K562 (cell line): Measurements from ENCODE around the gene VWA3B. TPM values are rescaled to one million over a fixed set of nuclear protein-coding genes. Genes with fewer than 3 reads are reported as not detected.

Source experiments
- TGIF2 ChIP-seq: sonication (generic); formaldehyde crosslinking; IDR thresholded peaks from 2 replicates; pipeline ENCODE4 v1.8.1; 2022; ENCODE audit warnings: mild to moderate bottlenecking, missing genetic modification reagents, moderate library complexity
- U2AF2 ChIP-seq: fragments of 200-400 bp; formaldehyde crosslinking; optimal IDR thresholded peaks from 2 replicates; pipeline ENCODE3; 2017; ENCODE audit warnings: low read depth, mild to moderate bottlenecking, low read length
- polyA plus RNA-seq, 8 experiments: library from polyadenylated mRNA; depleted of rRNA in 4 of 8; stranded (reverse) in 5 of 8; unstranded in 3 of 8; fragments of >200 nt; fragmentation: Nextera tagmentation in 2 of 8; fragmentation: Illumina TruSeq in 1 of 8; extraction: Ambion mirVana in 2 of 8; extraction: Trizol in 1 of 8; gene quantifications; 2 replicates each; pipeline versions ENCODE4 v1.2.1 to v1.2.3, GENCODE V29; 2011 to 2014; ENCODE audit warnings: inconsistent platforms in 1 of 8, missing spikeins in 1 of 8
- total RNA-seq, 7 experiments: library from RNA; depleted of rRNA in 6 of 7; stranded (reverse); fragments of >200 nt in 6 of 7; fragmentation: Illumina TruSeq in 2 of 7; extraction: Trizol in 2 of 7; gene quantifications; 2 replicates each; pipeline versions ENCODE4 v1.2.1 to v1.2.3, GENCODE V29; 2011 to 2021; ENCODE audit warnings: low replicate concordance in 1 of 7
- TF ChIP-seq, protein P1 (sequence below): fragments of 250-450 bp; sonication (Bioruptor Pico); IDR thresholded peaks from 2 replicates; pipeline ENCODE4 v1.4.0; 2020
- TF ChIP-seq, protein P2 (sequence below): fragments of 250-450 bp; sonication (Bioruptor Pico); IDR thresholded peaks from 2 replicates; pipeline ENCODE4 v1.8.0; 2022; ENCODE audit warnings: moderate library complexity, mild to moderate bottlenecking, inconsistent platforms
- TF ChIP-seq, protein P3 (sequence below), 3 experiments: IDR thresholded peaks in 2 of 3; conservative IDR thresholded peaks in 1 of 3; 2 replicates each; pipeline ENCODE4 v1.5.1; 2011 to 2012; ENCODE audit warnings: low read length in 3 of 3, mild to moderate bottlenecking in 3 of 3, control low read depth in 2 of 3, improper control_type of control experiment in 1 of 3, inconsistent platforms in 1 of 3, low read depth in 1 of 3, mixed read lengths in 1 of 3, moderate library complexity in 1 of 3; ENCODE audit not compliant: insufficient read depth in 2 of 3
- TF ChIP-seq, protein P4 (sequence below): fragments of 450-650 bp; IDR thresholded peaks from 2 replicates; pipeline ENCODE4 v1.6.1; 2018; ENCODE audit warnings: mild to moderate bottlenecking, low read depth; ENCODE audit not compliant: partially characterized antibody

The VWA3B gene
- total and polyA plus RNA-seq, 9 of the 15 experiments (the other 6 are each of a cell fraction or from before 2014, with no cell fraction given): not detected

DNA sequence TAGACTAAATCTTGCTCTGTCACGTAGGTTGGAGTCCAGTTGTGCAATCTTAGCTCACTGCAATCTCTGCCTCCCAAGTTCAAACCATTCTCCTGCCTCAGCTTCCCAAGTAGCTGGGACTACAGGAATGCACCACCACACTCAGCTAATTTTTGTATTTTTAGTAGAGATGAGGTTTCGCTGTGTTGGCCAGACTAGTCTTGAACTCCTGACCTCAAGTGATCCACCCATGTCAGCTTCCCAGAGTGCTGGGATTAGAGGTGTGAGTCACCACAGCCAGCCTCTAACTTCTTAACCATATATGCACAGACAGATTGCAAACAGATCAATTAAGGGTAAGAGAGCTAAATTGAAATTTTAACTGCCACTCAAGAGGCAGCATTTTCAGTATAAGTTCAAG is 237.2 kb downstream of the VWA3B start (continued):
- TF ChIP-seq, protein P1, sequence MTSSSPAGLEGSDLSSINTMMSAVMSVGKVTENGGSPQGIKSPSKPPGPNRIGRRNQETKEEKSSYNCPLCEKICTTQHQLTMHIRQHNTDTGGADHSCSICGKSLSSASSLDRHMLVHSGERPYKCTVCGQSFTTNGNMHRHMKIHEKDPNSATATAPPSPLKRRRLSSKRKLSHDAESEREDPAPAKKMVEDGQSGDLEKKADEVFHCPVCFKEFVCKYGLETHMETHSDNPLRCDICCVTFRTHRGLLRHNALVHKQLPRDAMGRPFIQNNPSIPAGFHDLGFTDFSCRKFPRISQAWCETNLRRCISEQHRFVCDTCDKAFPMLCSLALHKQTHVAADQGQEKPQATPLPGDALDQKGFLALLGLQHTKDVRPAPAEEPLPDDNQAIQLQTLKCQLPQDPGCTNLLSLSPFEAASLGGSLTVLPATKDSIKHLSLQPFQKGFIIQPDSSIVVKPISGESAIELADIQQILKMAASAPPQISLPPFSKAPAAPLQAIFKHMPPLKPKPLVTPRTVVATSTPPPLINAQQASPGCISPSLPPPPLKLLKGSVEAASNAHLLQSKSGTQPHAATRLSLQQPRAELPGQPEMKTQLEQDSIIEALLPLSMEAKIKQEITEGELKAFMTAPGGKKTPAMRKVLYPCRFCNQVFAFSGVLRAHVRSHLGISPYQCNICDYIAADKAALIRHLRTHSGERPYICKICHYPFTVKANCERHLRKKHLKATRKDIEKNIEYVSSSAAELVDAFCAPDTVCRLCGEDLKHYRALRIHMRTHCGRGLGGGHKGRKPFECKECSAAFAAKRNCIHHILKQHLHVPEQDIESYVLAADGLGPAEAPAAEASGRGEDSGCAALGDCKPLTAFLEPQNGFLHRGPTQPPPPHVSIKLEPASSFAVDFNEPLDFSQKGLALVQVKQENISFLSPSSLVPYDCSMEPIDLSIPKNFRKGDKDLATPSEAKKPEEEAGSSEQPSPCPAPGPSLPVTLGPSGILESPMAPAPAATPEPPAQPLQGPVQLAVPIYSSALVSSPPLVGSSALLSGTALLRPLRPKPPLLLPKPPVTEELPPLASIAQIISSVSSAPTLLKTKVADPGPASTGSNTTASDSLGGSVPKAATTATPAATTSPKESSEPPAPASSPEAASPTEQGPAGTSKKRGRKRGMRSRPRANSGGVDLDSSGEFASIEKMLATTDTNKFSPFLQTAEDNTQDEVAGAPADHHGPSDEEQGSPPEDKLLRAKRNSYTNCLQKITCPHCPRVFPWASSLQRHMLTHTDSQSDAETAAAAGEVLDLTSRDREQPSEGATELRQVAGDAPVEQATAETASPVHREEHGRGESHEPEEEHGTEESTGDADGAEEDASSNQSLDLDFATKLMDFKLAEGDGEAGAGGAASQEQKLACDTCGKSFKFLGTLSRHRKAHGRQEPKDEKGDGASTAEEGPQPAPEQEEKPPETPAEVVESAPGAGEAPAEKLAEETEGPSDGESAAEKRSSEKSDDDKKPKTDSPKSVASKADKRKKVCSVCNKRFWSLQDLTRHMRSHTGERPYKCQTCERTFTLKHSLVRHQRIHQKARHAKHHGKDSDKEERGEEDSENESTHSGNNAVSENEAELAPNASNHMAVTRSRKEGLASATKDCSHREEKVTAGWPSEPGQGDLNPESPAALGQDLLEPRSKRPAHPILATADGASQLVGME (CRISPR knock-in tag): no peak
- TF ChIP-seq, protein P2, sequence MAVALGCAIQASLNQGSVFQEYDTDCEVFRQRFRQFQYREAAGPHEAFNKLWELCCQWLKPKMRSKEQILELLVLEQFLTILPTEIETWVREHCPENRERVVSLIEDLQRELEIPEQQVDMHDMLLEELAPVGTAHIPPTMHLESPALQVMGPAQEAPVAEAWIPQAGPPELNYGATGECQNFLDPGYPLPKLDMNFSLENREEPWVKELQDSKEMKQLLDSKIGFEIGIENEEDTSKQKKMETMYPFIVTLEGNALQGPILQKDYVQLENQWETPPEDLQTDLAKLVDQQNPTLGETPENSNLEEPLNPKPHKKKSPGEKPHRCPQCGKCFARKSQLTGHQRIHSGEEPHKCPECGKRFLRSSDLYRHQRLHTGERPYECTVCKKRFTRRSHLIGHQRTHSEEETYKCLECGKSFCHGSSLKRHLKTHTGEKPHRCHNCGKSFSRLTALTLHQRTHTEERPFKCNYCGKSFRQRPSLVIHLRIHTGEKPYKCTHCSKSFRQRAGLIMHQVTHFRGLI: no peak
- TF ChIP-seq U2AF2: no peak
- TF ChIP-seq, protein P3, sequence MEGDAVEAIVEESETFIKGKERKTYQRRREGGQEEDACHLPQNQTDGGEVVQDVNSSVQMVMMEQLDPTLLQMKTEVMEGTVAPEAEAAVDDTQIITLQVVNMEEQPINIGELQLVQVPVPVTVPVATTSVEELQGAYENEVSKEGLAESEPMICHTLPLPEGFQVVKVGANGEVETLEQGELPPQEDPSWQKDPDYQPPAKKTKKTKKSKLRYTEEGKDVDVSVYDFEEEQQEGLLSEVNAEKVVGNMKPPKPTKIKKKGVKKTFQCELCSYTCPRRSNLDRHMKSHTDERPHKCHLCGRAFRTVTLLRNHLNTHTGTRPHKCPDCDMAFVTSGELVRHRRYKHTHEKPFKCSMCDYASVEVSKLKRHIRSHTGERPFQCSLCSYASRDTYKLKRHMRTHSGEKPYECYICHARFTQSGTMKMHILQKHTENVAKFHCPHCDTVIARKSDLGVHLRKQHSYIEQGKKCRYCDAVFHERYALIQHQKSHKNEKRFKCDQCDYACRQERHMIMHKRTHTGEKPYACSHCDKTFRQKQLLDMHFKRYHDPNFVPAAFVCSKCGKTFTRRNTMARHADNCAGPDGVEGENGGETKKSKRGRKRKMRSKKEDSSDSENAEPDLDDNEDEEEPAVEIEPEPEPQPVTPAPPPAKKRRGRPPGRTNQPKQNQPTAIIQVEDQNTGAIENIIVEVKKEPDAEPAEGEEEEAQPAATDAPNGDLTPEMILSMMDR (IDR thresholded peaks at IDR 0.05 in 2 of 3, conservative IDR thresholded peaks at IDR 0.05 in 1 of 3; ENCODE audit: insufficient read depth in 2 of 3, low read depth in 1 of 3, low read length in 3 of 3): no peak
- no peak for TF ChIP-seq TGIF2 (CRISPR knock-in tag)
- TF ChIP-seq, protein P4, sequence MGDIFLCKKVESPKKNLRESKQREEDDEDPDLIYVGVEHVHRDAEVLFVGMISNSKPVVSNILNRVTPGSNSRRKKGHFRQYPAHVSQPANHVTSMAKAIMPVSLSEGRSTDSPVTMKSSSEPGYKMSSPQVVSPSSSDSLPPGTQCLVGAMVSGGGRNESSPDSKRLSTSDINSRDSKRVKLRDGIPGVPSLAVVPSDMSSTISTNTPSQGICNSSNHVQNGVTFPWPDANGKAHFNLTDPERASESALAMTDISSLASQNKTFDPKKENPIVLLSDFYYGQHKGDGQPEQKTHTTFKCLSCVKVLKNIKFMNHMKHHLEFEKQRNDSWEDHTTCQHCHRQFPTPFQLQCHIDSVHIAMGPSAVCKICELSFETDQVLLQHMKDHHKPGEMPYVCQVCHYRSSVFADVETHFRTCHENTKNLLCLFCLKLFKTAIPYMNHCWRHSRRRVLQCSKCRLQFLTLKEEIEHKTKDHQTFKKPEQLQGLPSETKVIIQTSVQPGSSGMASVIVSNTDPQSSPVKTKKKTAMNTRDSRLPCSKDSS: no peak
- TF ChIP-seq, all 486 proteins: peak for 0
